ENCODE results near the gene CYP4A11. TPM values are rescaled to one million over a fixed set of nuclear protein-coding genes. Genes with fewer than 3 reads are reported as not detected.

CYP4A11 gene
- total RNA-seq, 1 experiment from 2014 or later, result 0.11 TPM

DNA sequence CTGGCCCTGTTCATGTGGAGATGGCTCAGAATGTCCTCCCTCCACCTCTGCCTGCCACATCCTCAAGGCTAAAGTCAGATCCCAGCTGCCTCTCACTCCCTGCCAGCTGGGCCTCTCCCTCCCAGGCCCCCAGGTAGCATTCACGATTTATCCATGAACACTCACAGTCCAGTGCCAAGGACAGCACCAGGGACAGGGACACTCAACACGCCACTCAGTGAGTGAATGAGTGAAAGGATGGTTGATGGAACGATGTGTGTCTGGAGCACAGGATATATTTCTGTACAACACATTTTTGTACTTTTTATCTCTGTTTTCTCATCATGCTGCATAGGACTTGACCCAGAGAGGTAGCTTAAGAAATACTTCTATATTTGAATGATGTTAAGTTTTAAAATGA, 10.1 kb downstream of the CYP4A11 start:
- no peak for ATAC-seq

DNA sequence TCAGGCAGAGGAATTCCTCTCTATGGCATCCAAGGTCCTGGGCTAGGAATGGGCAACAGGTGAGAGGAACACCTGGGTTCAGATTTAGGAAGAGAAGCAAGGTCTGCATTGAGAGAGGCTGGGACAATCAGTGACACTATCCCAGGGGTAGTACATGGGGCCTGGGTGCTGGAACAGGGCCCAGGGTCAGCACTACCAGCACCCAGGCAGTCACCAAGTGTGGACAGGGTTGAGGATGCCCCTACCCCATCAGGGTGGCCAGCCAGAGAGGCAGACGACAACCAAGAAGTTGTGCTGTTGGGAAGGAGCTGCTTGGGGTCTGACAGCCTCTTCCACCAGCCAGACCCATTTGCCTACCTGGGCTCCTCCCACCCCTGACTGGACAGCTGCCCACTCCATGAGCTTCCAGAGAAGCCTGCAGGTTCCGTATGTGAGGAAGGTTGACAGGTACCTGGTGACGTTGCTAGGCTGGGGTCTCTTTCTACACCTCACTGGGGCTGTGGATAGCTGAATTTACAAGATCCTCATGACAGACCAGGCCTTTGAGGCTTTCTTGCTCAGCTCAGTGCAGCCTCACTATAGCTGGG, 13.9 kb downstream of the CYP4A11 start:
- POLR2A ChIA-PET, result no interaction called here
- H3K9me3 Mint-ChIP-seq, result peaks cover 19% of the 10 kb centered on the region

More for the DNA sequence above, 10.1 kb downstream of the CYP4A11 start:
- H3K4me3 Mint-ChIP-seq, result no peak overlapping the region
- ChIA-PET POLR2A (no interaction called here), CTCF (no interaction called here)
- H3K36me3 Mint-ChIP-seq, result no peaks in the 10 kb centered on the region
- TF ChIP-seq NFATC4 (CRISPR knock-in tag; IDR thresholded peaks at IDR 0.05) (no peak), NR2C2 (CRISPR knock-in tag; IDR thresholded peaks at IDR 0.05) (no peak), JUN (CRISPR knock-in tag; IDR thresholded peaks at IDR 0.05) (no peak), RORB (CRISPR knock-in tag; IDR thresholded peaks at IDR 0.05) (no peak), GTF2I (CRISPR knock-in tag; conservative IDR thresholded peaks at IDR 0.05) (no peak), FOXJ3 (CRISPR knock-in tag; IDR thresholded peaks at IDR 0.05; ENCODE audit: borderline replicate concordance) (no peak), ETV6 (CRISPR knock-in tag; IDR thresholded peaks at IDR 0.05) (no peak), NFYB (CRISPR knock-in tag; conservative IDR thresholded peaks at IDR 0.05; ENCODE audit: low read depth) (no peak), CBFB (CRISPR knock-in tag; IDR thresholded peaks at IDR 0.05; ENCODE audit: low read depth) (no peak)
- TF ChIP-seq, protein P1, sequence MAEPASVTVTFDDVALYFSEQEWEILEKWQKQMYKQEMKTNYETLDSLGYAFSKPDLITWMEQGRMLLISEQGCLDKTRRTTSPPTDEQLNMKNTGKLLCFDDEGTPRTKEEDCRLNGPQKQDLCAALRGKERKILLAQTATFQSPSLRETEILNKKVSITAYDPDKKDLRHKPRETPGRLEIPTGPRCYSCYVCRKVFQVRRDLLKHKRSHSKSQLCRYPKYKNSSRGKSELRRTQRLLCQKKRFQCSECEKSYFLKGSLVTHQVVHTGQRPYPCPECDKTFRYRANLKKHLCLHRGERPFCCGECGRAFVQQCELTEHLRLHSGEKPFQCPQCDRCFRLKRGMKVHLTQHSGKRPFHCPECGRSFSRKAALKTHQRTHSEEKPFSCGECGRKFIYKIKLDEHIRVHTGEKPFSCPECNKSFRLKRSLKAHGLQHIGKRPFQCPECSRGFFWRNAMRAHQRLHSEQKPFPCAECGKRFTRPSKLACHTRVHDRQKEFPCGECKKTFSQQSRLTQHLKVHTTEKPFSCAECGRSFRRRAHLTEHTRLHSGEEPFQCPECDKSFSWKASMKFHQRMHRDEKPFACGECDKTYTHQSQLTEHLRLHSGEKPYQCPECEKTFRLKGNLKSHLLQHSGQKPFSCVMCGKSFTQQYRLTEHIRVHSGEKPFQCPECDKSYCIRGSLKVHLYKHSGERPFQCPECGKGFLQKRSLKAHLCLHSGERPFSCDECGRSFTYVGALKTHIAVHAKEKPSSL (CRISPR knock-in tag; conservative IDR thresholded peaks at IDR 0.05), result no peak
- TF ChIP-seq, protein P2, sequence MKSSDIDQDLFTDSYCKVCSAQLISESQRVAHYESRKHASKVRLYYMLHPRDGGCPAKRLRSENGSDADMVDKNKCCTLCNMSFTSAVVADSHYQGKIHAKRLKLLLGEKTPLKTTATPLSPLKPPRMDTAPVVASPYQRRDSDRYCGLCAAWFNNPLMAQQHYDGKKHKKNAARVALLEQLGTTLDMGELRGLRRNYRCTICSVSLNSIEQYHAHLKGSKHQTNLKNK (CRISPR knock-in tag; IDR thresholded peaks at IDR 0.05), result no peak
- TF ChIP-seq, protein P3, sequence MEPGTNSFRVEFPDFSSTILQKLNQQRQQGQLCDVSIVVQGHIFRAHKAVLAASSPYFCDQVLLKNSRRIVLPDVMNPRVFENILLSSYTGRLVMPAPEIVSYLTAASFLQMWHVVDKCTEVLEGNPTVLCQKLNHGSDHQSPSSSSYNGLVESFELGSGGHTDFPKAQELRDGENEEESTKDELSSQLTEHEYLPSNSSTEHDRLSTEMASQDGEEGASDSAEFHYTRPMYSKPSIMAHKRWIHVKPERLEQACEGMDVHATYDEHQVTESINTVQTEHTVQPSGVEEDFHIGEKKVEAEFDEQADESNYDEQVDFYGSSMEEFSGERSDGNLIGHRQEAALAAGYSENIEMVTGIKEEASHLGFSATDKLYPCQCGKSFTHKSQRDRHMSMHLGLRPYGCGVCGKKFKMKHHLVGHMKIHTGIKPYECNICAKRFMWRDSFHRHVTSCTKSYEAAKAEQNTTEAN (CRISPR knock-in tag; IDR thresholded peaks at IDR 0.05), result no peak
- TF ChIP-seq, protein P4, sequence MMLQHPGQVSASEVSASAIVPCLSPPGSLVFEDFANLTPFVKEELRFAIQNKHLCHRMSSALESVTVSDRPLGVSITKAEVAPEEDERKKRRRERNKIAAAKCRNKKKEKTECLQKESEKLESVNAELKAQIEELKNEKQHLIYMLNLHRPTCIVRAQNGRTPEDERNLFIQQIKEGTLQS (CRISPR knock-in tag; conservative IDR thresholded peaks at IDR 0.05), result no peak
- no peak overlapping the region for H3K27ac Mint-ChIP-seq
- no peak for DNase-seq (ENCODE audit: low spot score)
- no peaks in the 10 kb centered on the region for H3K9me3 Mint-ChIP-seq
- H3K4me1 Mint-ChIP-seq, result no peaks in the 10 kb centered on the region
- no peaks in the 10 kb centered on the region; the same call in 1 of the 2 replicates for H3K27me3 Mint-ChIP-seq (ENCODE audit: low read depth)

More for the DNA sequence above, 13.9 kb downstream of the CYP4A11 start:
- CTCF ChIA-PET, result no interaction called here
- Mint-ChIP-seq H3K4me1 (0 out of 2 replicates have a peak, but pooled peaks cover 3% of the 10 kb centered on the region), H3K36me3 (0 out of 2 replicates have a peak, but pooled peaks cover 3% of the 10 kb centered on the region), H3K27me3 (ENCODE audit: low read depth) (peaks cover 16% of the 10 kb centered on the region), H3K27ac (no peak overlapping the region), H3K4me3 (no peak overlapping the region)
- DNase-seq (ENCODE audit: low spot score) (no peak), ATAC-seq (no peak)
- TF ChIP-seq, protein P5, sequence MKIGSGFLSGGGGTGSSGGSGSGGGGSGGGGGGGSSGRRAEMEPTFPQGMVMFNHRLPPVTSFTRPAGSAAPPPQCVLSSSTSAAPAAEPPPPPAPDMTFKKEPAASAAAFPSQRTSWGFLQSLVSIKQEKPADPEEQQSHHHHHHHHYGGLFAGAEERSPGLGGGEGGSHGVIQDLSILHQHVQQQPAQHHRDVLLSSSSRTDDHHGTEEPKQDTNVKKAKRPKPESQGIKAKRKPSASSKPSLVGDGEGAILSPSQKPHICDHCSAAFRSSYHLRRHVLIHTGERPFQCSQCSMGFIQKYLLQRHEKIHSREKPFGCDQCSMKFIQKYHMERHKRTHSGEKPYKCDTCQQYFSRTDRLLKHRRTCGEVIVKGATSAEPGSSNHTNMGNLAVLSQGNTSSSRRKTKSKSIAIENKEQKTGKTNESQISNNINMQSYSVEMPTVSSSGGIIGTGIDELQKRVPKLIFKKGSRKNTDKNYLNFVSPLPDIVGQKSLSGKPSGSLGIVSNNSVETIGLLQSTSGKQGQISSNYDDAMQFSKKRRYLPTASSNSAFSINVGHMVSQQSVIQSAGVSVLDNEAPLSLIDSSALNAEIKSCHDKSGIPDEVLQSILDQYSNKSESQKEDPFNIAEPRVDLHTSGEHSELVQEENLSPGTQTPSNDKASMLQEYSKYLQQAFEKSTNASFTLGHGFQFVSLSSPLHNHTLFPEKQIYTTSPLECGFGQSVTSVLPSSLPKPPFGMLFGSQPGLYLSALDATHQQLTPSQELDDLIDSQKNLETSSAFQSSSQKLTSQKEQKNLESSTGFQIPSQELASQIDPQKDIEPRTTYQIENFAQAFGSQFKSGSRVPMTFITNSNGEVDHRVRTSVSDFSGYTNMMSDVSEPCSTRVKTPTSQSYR (CRISPR knock-in tag; IDR thresholded peaks at IDR 0.05), result no peak
- TF ChIP-seq EMX1 (CRISPR knock-in tag; IDR thresholded peaks at IDR 0.05) (no peak), GRHL2 (CRISPR knock-in tag; IDR thresholded peaks at IDR 0.05; ENCODE audit: insufficient replicate concordance, severe bottlenecking) (no peak), GABPB1 (CRISPR knock-in tag; IDR thresholded peaks at IDR 0.05) (no peak), JUN (CRISPR knock-in tag; IDR thresholded peaks at IDR 0.05) (no peak), CREM (CRISPR knock-in tag; IDR thresholded peaks at IDR 0.05) (no peak), NFYB (CRISPR knock-in tag; conservative IDR thresholded peaks at IDR 0.05; ENCODE audit: low read depth) (no peak), SP1 (CRISPR knock-in tag; conservative IDR thresholded peaks at IDR 0.05) (no peak), ELF4 (CRISPR knock-in tag; IDR thresholded peaks at IDR 0.05; ENCODE audit: low read depth) (no peak), HMGA2 (CRISPR knock-in tag; IDR thresholded peaks at IDR 0.05) (no peak), ZNF423 (CRISPR knock-in tag; IDR thresholded peaks at IDR 0.05) (no peak), SOX15 (CRISPR knock-in tag; IDR thresholded peaks at IDR 0.05) (no peak), FOXP1 (CRISPR knock-in tag; IDR thresholded peaks at IDR 0.05; ENCODE audit: borderline replicate concordance) (no peak), ZNF317 (CRISPR knock-in tag; IDR thresholded peaks at IDR 0.05; ENCODE audit: borderline replicate concordance, low read depth) (no peak)
- TF ChIP-seq, protein P6, sequence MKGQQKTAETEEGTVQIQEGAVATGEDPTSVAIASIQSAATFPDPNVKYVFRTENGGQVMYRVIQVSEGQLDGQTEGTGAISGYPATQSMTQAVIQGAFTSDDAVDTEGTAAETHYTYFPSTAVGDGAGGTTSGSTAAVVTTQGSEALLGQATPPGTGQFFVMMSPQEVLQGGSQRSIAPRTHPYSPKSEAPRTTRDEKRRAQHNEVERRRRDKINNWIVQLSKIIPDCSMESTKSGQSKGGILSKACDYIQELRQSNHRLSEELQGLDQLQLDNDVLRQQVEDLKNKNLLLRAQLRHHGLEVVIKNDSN (CRISPR knock-in tag; IDR thresholded peaks at IDR 0.05), result no peak
- TF ChIP-seq, protein P7, sequence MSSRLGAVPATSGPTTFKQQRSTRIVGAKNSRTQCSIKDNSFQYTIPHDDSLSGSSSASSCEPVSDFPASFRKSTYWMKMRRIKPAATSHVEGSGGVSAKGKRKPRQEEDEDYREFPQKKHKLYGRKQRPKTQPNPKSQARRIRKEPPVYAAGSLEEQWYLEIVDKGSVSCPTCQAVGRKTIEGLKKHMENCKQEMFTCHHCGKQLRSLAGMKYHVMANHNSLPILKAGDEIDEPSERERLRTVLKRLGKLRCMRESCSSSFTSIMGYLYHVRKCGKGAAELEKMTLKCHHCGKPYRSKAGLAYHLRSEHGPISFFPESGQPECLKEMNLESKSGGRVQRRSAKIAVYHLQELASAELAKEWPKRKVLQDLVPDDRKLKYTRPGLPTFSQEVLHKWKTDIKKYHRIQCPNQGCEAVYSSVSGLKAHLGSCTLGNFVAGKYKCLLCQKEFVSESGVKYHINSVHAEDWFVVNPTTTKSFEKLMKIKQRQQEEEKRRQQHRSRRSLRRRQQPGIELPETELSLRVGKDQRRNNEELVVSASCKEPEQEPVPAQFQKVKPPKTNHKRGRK (CRISPR knock-in tag; IDR thresholded peaks at IDR 0.05; ENCODE audit: borderline replicate concordance), result no peak

All from WTC11 (cell line).